Liver (tissue), 9 donors: ENCODE data around the gene RRP12. TPM values are rescaled to one million over a fixed set of nuclear protein-coding genes. Genes with fewer than 3 reads are reported as not detected.

Source experiments
- DNase-seq: peaks from one replicate; pipeline ENCODE4 v3.0.0-alpha.2; 2017; ENCODE audit warnings: low spot score
- H3K27ac ChIP-seq, 2 donors: one replicate each; pipeline ENCODE4 v1.7.0; 2013; ENCODE audit warnings: inconsistent platforms in 2 of 2, low read length in 2 of 2, control low read depth in 1 of 2, low read depth in 1 of 2, mild to moderate bottlenecking in 1 of 2
- H3K27me3 ChIP-seq, 4 donors: one replicate each; pipeline versions ENCODE4 v1.6.1 to v1.7.0; 2013; ENCODE audit warnings: low read length in 3 of 4, inconsistent platforms in 1 of 4, mild to moderate bottlenecking in 1 of 4, moderate library complexity in 1 of 4; ENCODE audit not compliant: control insufficient read depth in 4 of 4, insufficient read depth in 4 of 4
- H3K36me3 ChIP-seq, 4 donors: one replicate each; pipeline versions ENCODE4 v1.6.1 to v1.7.0; 2013; ENCODE audit warnings: low read length in 3 of 4, mild to moderate bottlenecking in 3 of 4, low read depth in 1 of 4, moderate library complexity in 1 of 4; ENCODE audit not compliant: control insufficient read depth in 4 of 4, insufficient read depth in 3 of 4
- H3K4me1 ChIP-seq, 4 donors: one replicate each; pipeline versions ENCODE4 v1.6.1 to v1.7.0; 2013; ENCODE audit warnings: low read length in 3 of 4, mild to moderate bottlenecking in 3 of 4, moderate library complexity in 1 of 4; ENCODE audit not compliant: control insufficient read depth in 4 of 4, insufficient read depth in 4 of 4
- H3K4me3 ChIP-seq, 3 donors: one replicate each; pipeline versions ENCODE4 v1.6.1 to v1.7.0; 2013; ENCODE audit warnings: low read length in 3 of 3, control low read depth in 1 of 3, low read depth in 1 of 3, mild to moderate bottlenecking in 1 of 3
- H3K9ac ChIP-seq, 2 donors: one replicate each; pipeline ENCODE4 v1.7.0; 2013; ENCODE audit warnings: low read length in 2 of 2, mild to moderate bottlenecking in 2 of 2, moderate library complexity in 2 of 2, control low read depth in 1 of 2, low read depth in 1 of 2
- H3K9me3 ChIP-seq, 4 donors: one replicate each; pipeline versions ENCODE4 v1.6.1 to v1.7.0; 2013; ENCODE audit warnings: low read length in 3 of 4; ENCODE audit not compliant: control insufficient read depth in 4 of 4
- EGR1 ChIP-seq, 2 donors: IDR thresholded peaks; 2 replicates each; pipeline ENCODE4 v1.6.1; 2016 to 2018; ENCODE audit warnings: antibody characterized with exemption in 2 of 2, low read depth in 2 of 2
- FOXA1 ChIP-seq: IDR thresholded peaks from 2 replicates; pipeline ENCODE4 v1.6.1; 2016; ENCODE audit warnings: antibody characterized with exemption
- FOXA2 ChIP-seq: IDR thresholded peaks from 2 replicates; pipeline ENCODE4 v1.6.1; 2016; ENCODE audit warnings: antibody characterized with exemption
- GABPA ChIP-seq, 2 donors: IDR thresholded peaks in 1 of 2; conservative IDR thresholded peaks in 1 of 2; 2 replicates each; pipeline ENCODE4 v1.6.1; 2016; ENCODE audit warnings: antibody characterized with exemption in 2 of 2, mild to moderate bottlenecking in 1 of 2, moderate library complexity in 1 of 2
- HNF4A ChIP-seq, 2 donors: conservative IDR thresholded peaks; 2 replicates each; pipeline ENCODE4 v1.6.1; 2016; ENCODE audit warnings: antibody characterized with exemption in 2 of 2, mild to moderate bottlenecking in 2 of 2
- HNF4G ChIP-seq: IDR thresholded peaks from 2 replicates; pipeline ENCODE4 v1.6.1; 2016; ENCODE audit warnings: antibody characterized with exemption
- JUND ChIP-seq, 2 donors: IDR thresholded peaks; 2 replicates each; pipeline ENCODE4 v1.6.1; 2016; ENCODE audit warnings: antibody characterized with exemption in 2 of 2
- NR2F2 ChIP-seq: IDR thresholded peaks from 2 replicates; pipeline ENCODE4 v1.6.1; 2016; ENCODE audit warnings: antibody characterized with exemption
- RAD21 ChIP-seq, 2 donors: IDR thresholded peaks; 2 replicates each; pipeline ENCODE4 v1.6.1; 2016; ENCODE audit warnings: antibody characterized with exemption in 2 of 2, mild to moderate bottlenecking in 2 of 2
- RXRA ChIP-seq, 2 donors: IDR thresholded peaks; 2 replicates each; pipeline ENCODE4 v1.6.1; 2017 to 2018; ENCODE audit warnings: antibody characterized with exemption in 2 of 2, mild to moderate bottlenecking in 1 of 2
- SP1 ChIP-seq: IDR thresholded peaks from 2 replicates; pipeline ENCODE4 v1.6.1; 2018; ENCODE audit warnings: antibody characterized with exemption, mild to moderate bottlenecking
- TAF1 ChIP-seq: conservative IDR thresholded peaks from 2 replicates; pipeline ENCODE4 v1.6.1; 2016; ENCODE audit warnings: antibody characterized with exemption, mild to moderate bottlenecking
- YY1 ChIP-seq: IDR thresholded peaks from 2 replicates; pipeline ENCODE4 v1.6.1; 2016; ENCODE audit warnings: antibody characterized with exemption, mild to moderate bottlenecking
- WGBS: extraction: QIAGEN DNeasy Blood & Tissue Kit; methylation state at CpG from one replicate; pipeline ENCODE4 v1.1.7; 2013; 5-methylcytosine and 5-hydroxymethylcytosine counted together
- polyA plus RNA-seq, 2 donors: library from polyadenylated mRNA; stranded (reverse) in 1 of 2; unstranded in 1 of 2; fragments of 200-250 nt in 1 of 2; fragments of >200 nt in 1 of 2; fragmentation: Nextera tagmentation in 1 of 2; extraction: Ambion mirVana in 1 of 2; gene quantifications; one replicate each; pipeline versions ENCODE4 v1.2.1 to v1.2.3, GENCODE V29; 2013 to 2015
- total RNA-seq, 2 donors: library from RNA; depleted of rRNA; stranded (reverse); fragments of >200 nt; gene quantifications; one replicate each; pipeline ENCODE4 v1.2.3, GENCODE V29; 2014
- TF ChIP-seq, protein P1 (sequence below): IDR thresholded peaks from 2 replicates; pipeline ENCODE4 v1.6.1; 2016; ENCODE audit warnings: antibody characterized with exemption
- TF ChIP-seq, protein P2 (sequence below): IDR thresholded peaks from 2 replicates; pipeline ENCODE4 v1.6.1; 2016; ENCODE audit warnings: antibody characterized with exemption, mild to moderate bottlenecking
- TF ChIP-seq, protein P3 (sequence below): IDR thresholded peaks from 2 replicates; pipeline ENCODE4 v1.6.1; 2016; ENCODE audit warnings: antibody characterized with exemption
- TF ChIP-seq, protein P4 (sequence below): IDR thresholded peaks from 2 replicates; pipeline ENCODE4 v1.6.1; 2016; ENCODE audit warnings: antibody characterized with exemption
- TF ChIP-seq, protein P5 (sequence below): fragments of 150-350 bp; IDR thresholded peaks from 2 replicates; pipeline ENCODE4 v1.5.1; 2017; ENCODE audit warnings: improper control_type of control experiment, low read depth, low read length; ENCODE audit not compliant: missing input control
- donor health status: healthy.
- donor health status: healthy.
- donor health status: healthy.
- donor health status: healthy.
- donor health status: healthy.

The RRP12 gene
- total and polyA plus RNA-seq, 4 donors: 5.7 to 9.6 (median 6.9) TPM

DNA sequence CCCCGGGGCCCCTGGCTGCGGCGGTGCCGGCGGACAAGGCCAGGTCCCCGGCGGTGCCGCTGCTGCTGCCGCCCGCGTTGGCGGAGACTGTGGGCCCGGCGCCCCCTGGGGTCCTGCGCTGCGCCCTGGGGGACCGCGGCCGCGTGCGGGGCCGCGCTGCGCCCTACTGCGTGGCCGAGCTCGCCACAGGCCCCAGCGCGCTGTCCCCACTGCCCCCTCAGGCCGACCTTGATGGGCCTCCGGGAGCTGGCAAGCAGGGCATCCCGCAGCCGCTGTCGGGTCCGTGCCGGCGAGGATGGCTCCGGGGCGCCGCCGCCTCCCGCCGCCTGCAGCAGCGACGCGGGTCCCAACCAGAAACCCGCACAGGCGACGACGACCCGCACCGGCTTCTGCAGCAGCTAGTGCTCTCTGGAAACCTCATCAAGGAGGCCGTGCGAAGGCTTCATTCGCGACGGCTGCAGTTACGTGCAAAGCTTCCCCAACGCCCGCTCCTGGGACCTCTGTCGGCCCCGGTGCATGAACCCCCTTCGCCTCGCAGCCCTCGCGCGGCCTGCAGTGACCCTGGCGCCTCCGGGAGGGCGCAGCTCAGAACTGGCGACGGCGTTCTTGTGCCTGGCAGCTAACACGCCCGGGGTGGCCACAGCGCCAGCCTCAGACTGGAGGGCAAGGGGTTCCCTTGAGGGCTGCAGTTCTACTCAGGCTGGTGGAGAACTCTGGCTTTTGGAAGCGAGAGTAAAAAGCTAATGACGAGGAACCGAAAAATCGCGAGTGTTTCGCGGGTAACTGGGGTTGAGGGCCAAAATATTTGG lies 81.3 kb downstream of the RRP12 start:
- DNase-seq: peak; percentile 68
- Histone ChIP-seq H3K9ac (peak overlapping the region; percentile 85 to 94), H3K27ac (peak overlapping the region; percentile 98 to 100), H3K27me3 (no peaks in the 10 kb centered on the region), H3K9me3 (no peaks in the 10 kb centered on the region), H3K4me3 (peak overlapping the region; percentile 71 to 90 (median 75)), H3K36me3 (no peaks in the 10 kb centered on the region), H3K4me1 (peaks cover 0 to 30% (median 13%) of the 10 kb centered on the region in 4 donors)
- TF ChIP-seq, protein P1, sequence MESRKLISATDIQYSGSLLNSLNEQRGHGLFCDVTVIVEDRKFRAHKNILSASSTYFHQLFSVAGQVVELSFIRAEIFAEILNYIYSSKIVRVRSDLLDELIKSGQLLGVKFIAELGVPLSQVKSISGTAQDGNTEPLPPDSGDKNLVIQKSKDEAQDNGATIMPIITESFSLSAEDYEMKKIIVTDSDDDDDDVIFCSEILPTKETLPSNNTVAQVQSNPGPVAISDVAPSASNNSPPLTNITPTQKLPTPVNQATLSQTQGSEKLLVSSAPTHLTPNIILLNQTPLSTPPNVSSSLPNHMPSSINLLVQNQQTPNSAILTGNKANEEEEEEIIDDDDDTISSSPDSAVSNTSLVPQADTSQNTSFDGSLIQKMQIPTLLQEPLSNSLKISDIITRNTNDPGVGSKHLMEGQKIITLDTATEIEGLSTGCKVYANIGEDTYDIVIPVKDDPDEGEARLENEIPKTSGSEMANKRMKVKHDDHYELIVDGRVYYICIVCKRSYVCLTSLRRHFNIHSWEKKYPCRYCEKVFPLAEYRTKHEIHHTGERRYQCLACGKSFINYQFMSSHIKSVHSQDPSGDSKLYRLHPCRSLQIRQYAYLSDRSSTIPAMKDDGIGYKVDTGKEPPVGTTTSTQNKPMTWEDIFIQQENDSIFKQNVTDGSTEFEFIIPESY: no peak
- TF ChIP-seq HNF4A (conservative IDR thresholded peaks at IDR 0.05) (peak in 1 of 2 donors; percentile 34), JUND (IDR thresholded peaks at IDR 0.05) (no peak), FOXA2 (no peak), EGR1 (IDR thresholded peaks at IDR 0.05; ENCODE audit: low read depth in 2 of 2) (no peak), RXRA (IDR thresholded peaks at IDR 0.05) (peak; percentile 38 to 77), GABPA (IDR thresholded peaks at IDR 0.05 in 1 of 2, conservative IDR thresholded peaks at IDR 0.05 in 1 of 2) (no peak), SP1 (peak; percentile 48), TAF1 (peak; percentile 60), FOXA1 (no peak), NR2F2 (no peak), RAD21 (IDR thresholded peaks at IDR 0.05) (peak in 1 of 2 donors; percentile 54), HNF4G (no peak), YY1 (peak; percentile 63)
- TF ChIP-seq, protein P2, sequence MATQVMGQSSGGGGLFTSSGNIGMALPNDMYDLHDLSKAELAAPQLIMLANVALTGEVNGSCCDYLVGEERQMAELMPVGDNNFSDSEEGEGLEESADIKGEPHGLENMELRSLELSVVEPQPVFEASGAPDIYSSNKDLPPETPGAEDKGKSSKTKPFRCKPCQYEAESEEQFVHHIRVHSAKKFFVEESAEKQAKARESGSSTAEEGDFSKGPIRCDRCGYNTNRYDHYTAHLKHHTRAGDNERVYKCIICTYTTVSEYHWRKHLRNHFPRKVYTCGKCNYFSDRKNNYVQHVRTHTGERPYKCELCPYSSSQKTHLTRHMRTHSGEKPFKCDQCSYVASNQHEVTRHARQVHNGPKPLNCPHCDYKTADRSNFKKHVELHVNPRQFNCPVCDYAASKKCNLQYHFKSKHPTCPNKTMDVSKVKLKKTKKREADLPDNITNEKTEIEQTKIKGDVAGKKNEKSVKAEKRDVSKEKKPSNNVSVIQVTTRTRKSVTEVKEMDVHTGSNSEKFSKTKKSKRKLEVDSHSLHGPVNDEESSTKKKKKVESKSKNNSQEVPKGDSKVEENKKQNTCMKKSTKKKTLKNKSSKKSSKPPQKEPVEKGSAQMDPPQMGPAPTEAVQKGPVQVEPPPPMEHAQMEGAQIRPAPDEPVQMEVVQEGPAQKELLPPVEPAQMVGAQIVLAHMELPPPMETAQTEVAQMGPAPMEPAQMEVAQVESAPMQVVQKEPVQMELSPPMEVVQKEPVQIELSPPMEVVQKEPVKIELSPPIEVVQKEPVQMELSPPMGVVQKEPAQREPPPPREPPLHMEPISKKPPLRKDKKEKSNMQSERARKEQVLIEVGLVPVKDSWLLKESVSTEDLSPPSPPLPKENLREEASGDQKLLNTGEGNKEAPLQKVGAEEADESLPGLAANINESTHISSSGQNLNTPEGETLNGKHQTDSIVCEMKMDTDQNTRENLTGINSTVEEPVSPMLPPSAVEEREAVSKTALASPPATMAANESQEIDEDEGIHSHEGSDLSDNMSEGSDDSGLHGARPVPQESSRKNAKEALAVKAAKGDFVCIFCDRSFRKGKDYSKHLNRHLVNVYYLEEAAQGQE: no peak
- TF ChIP-seq, protein P3, sequence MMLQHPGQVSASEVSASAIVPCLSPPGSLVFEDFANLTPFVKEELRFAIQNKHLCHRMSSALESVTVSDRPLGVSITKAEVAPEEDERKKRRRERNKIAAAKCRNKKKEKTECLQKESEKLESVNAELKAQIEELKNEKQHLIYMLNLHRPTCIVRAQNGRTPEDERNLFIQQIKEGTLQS: no peak
- TF ChIP-seq, protein P4, sequence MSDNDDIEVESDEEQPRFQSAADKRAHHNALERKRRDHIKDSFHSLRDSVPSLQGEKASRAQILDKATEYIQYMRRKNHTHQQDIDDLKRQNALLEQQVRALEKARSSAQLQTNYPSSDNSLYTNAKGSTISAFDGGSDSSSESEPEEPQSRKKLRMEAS: no peak
- TF ChIP-seq, protein P5, sequence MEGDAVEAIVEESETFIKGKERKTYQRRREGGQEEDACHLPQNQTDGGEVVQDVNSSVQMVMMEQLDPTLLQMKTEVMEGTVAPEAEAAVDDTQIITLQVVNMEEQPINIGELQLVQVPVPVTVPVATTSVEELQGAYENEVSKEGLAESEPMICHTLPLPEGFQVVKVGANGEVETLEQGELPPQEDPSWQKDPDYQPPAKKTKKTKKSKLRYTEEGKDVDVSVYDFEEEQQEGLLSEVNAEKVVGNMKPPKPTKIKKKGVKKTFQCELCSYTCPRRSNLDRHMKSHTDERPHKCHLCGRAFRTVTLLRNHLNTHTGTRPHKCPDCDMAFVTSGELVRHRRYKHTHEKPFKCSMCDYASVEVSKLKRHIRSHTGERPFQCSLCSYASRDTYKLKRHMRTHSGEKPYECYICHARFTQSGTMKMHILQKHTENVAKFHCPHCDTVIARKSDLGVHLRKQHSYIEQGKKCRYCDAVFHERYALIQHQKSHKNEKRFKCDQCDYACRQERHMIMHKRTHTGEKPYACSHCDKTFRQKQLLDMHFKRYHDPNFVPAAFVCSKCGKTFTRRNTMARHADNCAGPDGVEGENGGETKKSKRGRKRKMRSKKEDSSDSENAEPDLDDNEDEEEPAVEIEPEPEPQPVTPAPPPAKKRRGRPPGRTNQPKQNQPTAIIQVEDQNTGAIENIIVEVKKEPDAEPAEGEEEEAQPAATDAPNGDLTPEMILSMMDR: no peak
- under 1% methylated on average over 83 of the region's 83 CpGs for WGBS
